Right lobe of liver (tissue), 6 donors: ENCODE results near the gene TRIM58. TPM values are rescaled to one million over a fixed set of nuclear protein-coding genes. Genes with fewer than 3 reads are reported as not detected.

ENCODE experiments used
- ATAC-seq, 4 donors: fragments of 200-7000 bp; cut with Tn5 transposase; one replicate each; pipeline ENCODE4 v1.9.1; 2020; ENCODE audit warnings: mild to moderate bottlenecking in 4 of 4, moderate library complexity in 4 of 4
- DNase-seq, 3 donors: peaks; one replicate each; pipeline ENCODE4 v3.0.0-alpha.2; 2020
- H3K27ac ChIP-seq, 3 donors: fragments of 200-600 bp; one replicate each; pipeline ENCODE4 v1.8.0; 2022
- H3K27me3 ChIP-seq, 2 donors: fragments of 200-600 bp; one replicate each; pipeline ENCODE4 v1.8.0; 2022
- H3K36me3 ChIP-seq, 4 donors: fragments of 200-600 bp; sonication (generic) in 1 of 4; one replicate each; pipeline versions ENCODE4 v1.5.1 to v1.8.0; 2017 to 2022; ENCODE audit warnings: control low read depth in 1 of 4
- H3K4me1 ChIP-seq, 4 donors: fragments of 200-600 bp; sonication (generic) in 1 of 4; one replicate each; pipeline versions ENCODE4 v1.5.1 to v1.8.0; 2017 to 2022; ENCODE audit warnings: control low read depth in 1 of 4
- H3K4me3 ChIP-seq, 3 donors: fragments of 200-600 bp; one replicate each; pipeline ENCODE4 v1.8.0; 2022
- H3K9me3 ChIP-seq, 4 donors: fragments of 200-600 bp; sonication (generic) in 1 of 4; one replicate each; pipeline versions ENCODE4 v1.5.1 to v1.8.0; 2017 to 2022; ENCODE audit warnings: control low read depth in 1 of 4
- POLR2A ChIP-seq: fragments of 450-650 bp; IDR thresholded peaks from one replicate; pipeline ENCODE4 v1.6.1; 2017; ENCODE audit warnings: antibody characterized with exemption, mild to moderate bottlenecking
- WGBS: methylation state at CpG from one replicate; pipeline ENCODE4 v1.1.6; 2018; ENCODE audit warnings: low coverage, low lambda C conversion rate; ENCODE audit not compliant: insufficient coverage; ENCODE audit errors: missing lambda C conversion rate; 5-methylcytosine and 5-hydroxymethylcytosine counted together
- intact Hi-C, 2 donors: fragments of 100-400 bp; cut with DNase I; formaldehyde crosslinking; loops; one replicate each; pipeline versions ENCODE4 v1.11.2 to v1.14.1; 2022
- total RNA-seq, 6 experiments: library from RNA; depleted of rRNA in 2 of 6; stranded (reverse); fragments of >200 nt in 2 of 6; fragmentation: NEBNext Ultra II Directional in 3 of 6; extraction: Animal tissue kit (Norgen Biotek cat#: 25700) in 3 of 6; gene quantifications; one replicate each; pipeline versions ENCODE4 v1.1.0 to v1.2.4, GENCODE V29; 2016 to 2023
- TF ChIP-seq, protein P1 (sequence below), 4 donors: fragments of 200-600 bp in 3 of 4; fragments of 450-650 bp in 1 of 4; IDR thresholded peaks; one replicate each; pipeline versions ENCODE4 v1.5.1 to v1.8.0; 2016 to 2022; ENCODE audit warnings: antibody characterized with exemption in 4 of 4, mild to moderate bottlenecking in 2 of 4
- donor health status: DM: no; HTN: yes; CAD: no.
- donor health status: DM: no; HTN: no; CAD: no.
- donor health status: DM: no; HTN: no; CAD: no.
- donor health status: DM: no; HTN: yes; CAD: no.
- donor health status: DM: no; HTN: yes; CAD: no.

TRIM58 gene
- total RNA-seq, 6 experiments from 2014 or later, result 0.29 to 5.5 (median 2.1) TPM; not detected in 1

DNA sequence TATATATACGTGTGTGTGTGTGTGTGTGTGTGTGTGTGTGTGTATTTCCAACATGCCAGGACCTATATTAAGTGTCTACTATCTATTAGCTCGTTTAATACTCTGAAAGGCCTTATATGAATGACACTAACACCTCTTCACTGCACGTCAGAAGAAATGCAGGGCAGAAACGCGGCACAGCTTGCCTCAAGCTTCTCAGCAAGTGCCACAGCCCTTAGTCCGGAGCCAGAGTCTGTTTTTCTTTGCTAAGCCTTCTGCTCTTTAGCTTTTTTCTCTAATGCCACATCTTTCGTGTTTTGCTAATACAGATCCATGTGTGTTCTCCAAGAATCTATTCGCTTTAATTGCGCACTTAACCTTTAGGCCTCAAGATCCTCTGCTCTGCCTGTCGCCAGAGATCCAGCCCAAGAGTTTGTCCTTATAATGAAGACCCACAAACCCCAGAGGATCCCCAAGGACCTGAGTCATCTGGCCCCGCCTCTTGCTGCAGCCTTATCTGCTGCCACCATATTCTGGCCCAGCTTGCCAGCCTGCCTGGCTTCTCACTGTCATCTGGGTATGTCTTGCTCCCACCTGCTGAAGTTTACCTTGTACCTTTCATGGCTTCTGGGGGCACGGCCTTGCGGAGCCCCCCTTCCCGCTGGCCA, 2.0 kb upstream of the TRIM58 start:
- no peaks in the 10 kb centered on the region for H3K36me3 ChIP-seq
- WGBS, result 73% methylated on average over 11 of the region's 14 CpGs
- intact Hi-C loops, result no loop called here
- DNase-seq, result peak in 1 of 3 donors; percentile 27
- H3K9me3 ChIP-seq, result no peaks in the 10 kb centered on the region
- no peak overlapping the region for H3K27ac ChIP-seq
- H3K4me1 ChIP-seq, result no peaks in the 10 kb centered on the region
- no peak overlapping the region for H3K4me3 ChIP-seq
- peak in 1 of 4 donors; percentile 24 for ATAC-seq
- no peaks in the 10 kb centered on the region for H3K27me3 ChIP-seq
- TF ChIP-seq, protein P1, sequence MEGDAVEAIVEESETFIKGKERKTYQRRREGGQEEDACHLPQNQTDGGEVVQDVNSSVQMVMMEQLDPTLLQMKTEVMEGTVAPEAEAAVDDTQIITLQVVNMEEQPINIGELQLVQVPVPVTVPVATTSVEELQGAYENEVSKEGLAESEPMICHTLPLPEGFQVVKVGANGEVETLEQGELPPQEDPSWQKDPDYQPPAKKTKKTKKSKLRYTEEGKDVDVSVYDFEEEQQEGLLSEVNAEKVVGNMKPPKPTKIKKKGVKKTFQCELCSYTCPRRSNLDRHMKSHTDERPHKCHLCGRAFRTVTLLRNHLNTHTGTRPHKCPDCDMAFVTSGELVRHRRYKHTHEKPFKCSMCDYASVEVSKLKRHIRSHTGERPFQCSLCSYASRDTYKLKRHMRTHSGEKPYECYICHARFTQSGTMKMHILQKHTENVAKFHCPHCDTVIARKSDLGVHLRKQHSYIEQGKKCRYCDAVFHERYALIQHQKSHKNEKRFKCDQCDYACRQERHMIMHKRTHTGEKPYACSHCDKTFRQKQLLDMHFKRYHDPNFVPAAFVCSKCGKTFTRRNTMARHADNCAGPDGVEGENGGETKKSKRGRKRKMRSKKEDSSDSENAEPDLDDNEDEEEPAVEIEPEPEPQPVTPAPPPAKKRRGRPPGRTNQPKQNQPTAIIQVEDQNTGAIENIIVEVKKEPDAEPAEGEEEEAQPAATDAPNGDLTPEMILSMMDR (IDR thresholded peaks at IDR 0.05), result no peak
- TF ChIP-seq POLR2A, result no peak

DNA sequence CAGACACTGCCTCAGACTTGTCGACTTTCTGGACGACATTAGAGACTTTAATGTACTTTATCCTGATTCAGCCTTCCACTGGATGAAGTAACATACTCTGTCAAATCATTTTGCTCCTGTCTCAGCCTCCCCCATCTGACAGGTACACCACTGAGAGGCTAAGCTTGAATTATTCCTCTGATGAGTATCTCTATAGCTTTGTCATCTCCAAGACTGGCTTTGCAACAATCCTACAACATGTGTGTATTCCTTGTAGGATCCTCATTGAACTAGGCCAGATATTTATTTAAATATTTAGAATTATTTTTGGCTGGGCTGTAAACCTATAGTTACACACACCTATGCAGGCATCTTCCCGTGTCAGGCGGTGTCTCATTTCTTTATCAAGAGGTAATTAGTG, 1.1 kb upstream of the TRIM58 start:
- ATAC-seq, result no peak
- TF ChIP-seq, protein P1 (IDR thresholded peaks at IDR 0.05), result no peak
- no peak for TF ChIP-seq POLR2A
- Histone ChIP-seq H3K9me3 (no peaks in the 10 kb centered on the region), H3K4me3 (no peak overlapping the region), H3K27ac (no peak overlapping the region), H3K27me3 (no peaks in the 10 kb centered on the region), H3K4me1 (no peaks in the 10 kb centered on the region), H3K36me3 (no peaks in the 10 kb centered on the region)
- DNase-seq, result no peak
- intact Hi-C loops, result no loop called here
- 61% methylated on average over 4 of the region's 4 CpGs for WGBS

DNA sequence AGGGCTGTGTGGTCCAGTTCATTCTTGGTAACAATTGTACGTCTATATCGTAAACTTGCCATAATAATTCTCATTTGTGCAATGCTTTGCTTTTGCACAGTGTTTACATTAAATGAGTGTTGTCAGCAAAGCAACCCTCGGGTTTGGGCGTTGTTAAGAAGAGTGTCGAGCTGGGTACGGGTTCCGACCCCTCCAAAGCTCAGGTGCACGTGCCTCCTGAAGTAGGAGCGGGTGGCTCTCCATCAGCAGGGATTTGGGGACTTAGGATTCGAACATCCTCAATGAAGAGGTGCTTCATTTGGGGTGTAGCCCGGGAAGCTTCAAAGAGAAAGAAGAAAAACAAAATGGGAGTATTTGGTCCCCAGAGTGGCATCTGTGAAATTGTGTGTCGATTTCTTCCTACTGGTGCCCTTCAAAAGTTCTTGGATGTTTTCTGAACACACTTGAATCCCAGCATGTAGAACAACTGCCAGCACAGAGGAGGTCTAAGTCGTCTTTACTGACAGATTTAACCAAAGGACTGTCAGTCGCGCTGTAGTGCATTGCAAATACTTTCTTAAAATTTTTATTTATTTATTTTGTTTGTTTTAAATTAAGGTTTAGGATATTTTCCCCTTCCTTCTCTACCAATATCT, 1.1 kb downstream of the TRIM58 start:
- Histone ChIP-seq H3K9me3 (no peaks in the 10 kb centered on the region), H3K27me3 (no peaks in the 10 kb centered on the region), H3K36me3 (no peaks in the 10 kb centered on the region), H3K4me1 (no peaks in the 10 kb centered on the region), H3K27ac (no peak overlapping the region), H3K4me3 (peak overlapping the region in 1 of 3 donors; percentile 42)
- DNase-seq (no peak), ATAC-seq (no peak)
- intact Hi-C loops, result no loop called here
- 25% methylated on average over 15 of the region's 15 CpGs for WGBS
- TF ChIP-seq, protein P1 (IDR thresholded peaks at IDR 0.05), result no peak
- no peak for TF ChIP-seq POLR2A

DNA sequence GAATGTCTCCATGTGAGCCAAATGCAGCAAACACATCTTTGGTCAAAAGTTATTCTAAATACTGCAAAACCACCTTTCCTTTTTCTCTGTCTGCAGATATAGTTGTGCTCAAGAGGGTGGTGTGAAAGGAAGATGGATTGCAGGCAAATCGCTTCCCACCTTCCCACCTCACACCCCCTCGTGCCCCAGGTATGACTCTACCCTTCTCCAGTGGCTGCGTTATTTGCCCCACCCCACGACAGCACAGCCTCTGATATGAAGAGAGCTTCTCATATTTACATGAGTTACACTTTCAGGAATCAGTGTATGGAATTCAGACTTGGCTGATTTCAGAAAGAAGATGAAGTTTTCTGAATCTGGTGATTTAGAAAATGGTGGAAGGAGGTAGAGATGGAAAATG, 5.8 kb downstream of the TRIM58 start:
- 74% methylated on average over 3 of the region's 4 CpGs for WGBS
- Histone ChIP-seq H3K27me3 (no peaks in the 10 kb centered on the region), H3K4me1 (no peaks in the 10 kb centered on the region), H3K27ac (no peak overlapping the region), H3K9me3 (no peaks in the 10 kb centered on the region), H3K4me3 (no peak overlapping the region), H3K36me3 (no peaks in the 10 kb centered on the region)
- no peak for DNase-seq
- ATAC-seq, result no peak
- TF ChIP-seq POLR2A, result no peak
- TF ChIP-seq, protein P1 (IDR thresholded peaks at IDR 0.05), result no peak
- intact Hi-C loops, result no loop called here
